CD4-positive, alpha-beta T cell treated with Interleukin-17A for 4 hours (primary cell): ENCODE measurements around the gene OPRM1.

Experiments
- DNase-seq: peaks from one replicate; pipeline ENCODE4 v3.0.0-alpha.2; 2020; ENCODE audit warnings: mixed read lengths

Gene OPRM1

DNA sequence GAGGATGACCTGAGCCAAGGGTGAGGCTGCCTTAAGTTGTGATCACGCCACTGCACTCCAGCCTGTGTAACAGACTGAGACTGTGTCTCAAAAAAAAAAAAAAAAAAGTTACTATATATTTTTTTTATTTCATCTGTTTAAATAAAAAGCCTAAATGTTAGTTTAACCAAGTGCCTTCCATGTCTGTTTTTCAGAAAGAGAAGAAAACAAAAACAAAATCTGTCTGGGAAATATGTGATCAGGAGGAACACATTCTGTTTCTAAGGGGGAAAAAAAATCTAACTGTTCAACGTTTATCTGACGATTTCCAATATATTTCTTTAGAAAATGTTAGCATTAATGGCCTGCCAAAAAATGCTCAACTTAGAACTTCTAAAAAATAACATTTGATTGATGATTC is 170.5 kb downstream of the OPRM1 start:
- DNase-seq: no peak

GRCh38 chr6:154210678-154211077 is 171.6 kb downstream of the OPRM1 start:
- DNase-seq: no peak

GRCh38 chr6:154213782-154214181 is 174.7 kb downstream of the OPRM1 start:
- no peak for DNase-seq

- peak; percentile 44 for DNase-seq
Measured at GRCh38 chr6:154218301-154218700, 179.3 kb downstream of the OPRM1 start.

- DNase-seq: no peak
Measured at GRCh38 chr6:154218787-154219186, 179.7 kb downstream of the OPRM1 start.

GRCh38 chr6:154219250-154219649 is 180.2 kb downstream of the OPRM1 start:
- DNase-seq: no peak

GRCh38 chr6:154222716-154223115 is 183.7 kb downstream of the OPRM1 start:
- no peak for DNase-seq

GRCh38 chr6:154223296-154223695 is 184.3 kb downstream of the OPRM1 start:
- DNase-seq: no peak

GRCh38 chr6:154226461-154226860 is 187.4 kb downstream of the OPRM1 start:
- no peak for DNase-seq

DNA sequence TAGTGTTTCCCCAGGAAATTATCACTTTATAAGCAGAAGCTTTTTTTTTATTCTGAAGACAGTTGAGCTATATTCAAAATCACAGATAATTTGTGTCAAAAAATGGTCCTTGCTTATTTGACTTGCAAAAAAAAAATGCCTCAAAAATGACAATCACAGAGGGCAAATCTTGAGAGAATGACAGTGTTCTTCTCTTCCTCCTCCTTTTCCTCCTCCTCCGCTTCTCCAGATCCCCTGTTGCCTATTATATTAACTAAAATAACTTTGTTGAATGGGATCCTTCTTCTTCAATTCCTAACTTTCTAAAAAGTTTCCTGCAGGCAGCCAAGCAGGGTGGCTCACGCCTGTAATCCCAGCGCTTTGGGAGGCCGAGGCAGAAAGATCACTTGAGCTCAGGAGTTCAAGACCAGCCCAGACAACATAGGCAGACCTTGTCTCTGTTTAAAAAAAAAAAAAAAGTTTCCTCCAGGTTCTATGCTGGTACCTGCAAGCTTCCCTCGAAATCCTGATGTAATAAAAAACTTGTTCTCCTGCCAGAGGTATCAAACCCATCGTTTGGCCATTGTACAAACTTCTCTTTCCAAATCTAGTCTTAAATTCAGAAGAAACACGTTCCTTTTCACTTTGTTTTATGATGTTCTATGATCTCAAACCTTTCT is 189.0 kb downstream of the OPRM1 start:
- no peak for DNase-seq

- DNase-seq: no peak
Measured at GRCh38 chr6:154228521-154228905, 189.5 kb downstream of the OPRM1 start.

DNA sequence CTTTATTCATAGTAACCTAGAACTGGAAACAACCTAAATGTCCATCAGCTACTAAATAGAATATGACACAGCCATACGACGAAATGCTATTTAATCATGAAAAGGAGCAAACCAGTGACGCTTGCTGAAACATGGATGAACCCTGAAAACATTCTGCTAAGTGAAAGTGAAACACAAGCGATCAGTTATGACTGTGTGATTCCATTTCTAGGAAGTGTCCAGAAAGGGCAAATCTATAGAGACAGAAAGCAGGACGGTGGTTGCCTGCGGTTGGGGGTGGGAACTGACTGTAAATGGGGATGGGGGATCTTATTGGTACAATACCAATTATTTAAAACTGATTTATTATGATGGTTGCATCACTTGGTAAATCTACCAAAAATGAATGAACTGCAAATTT is 190.7 kb downstream of the OPRM1 start:
- no peak for DNase-seq

- no peak for DNase-seq
Measured at GRCh38 chr6:154230393-154230792, 191.4 kb downstream of the OPRM1 start.

DNA sequence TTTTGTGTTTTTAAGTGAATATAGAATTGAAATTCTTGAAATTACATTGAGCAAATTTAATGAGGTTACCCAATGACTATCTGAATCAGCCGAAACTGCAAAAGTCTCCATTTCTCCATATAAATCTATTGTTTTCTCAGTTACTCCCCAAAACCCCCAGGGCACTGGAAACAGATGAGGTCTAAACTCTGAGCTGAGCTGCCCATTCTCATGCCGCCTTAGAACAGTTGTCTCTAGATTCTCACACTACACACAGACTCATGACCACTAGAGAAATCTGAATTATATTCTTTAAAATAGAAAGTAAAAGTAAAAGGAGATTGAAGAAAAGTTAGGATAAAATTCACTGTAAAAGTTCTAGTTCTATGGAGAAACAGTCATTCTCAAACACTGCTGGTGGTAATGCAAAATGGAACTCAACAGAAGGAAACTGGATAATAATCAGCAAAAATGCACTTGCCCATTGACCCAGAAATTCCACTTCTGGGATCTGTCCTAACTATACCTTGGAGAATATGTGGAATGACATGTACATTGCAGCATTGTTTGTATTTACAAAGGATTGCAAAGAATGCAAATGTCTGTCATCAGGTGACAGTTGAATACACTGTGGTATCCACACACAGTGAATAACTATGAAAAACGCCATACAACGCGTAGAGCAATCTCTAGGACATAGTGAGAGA is 192.0 kb downstream of the OPRM1 start:
- no peak for DNase-seq

GRCh38 chr6:154232013-154232910 is 193.2 kb downstream of the OPRM1 start:
- peak; percentile 27 for DNase-seq

DNA sequence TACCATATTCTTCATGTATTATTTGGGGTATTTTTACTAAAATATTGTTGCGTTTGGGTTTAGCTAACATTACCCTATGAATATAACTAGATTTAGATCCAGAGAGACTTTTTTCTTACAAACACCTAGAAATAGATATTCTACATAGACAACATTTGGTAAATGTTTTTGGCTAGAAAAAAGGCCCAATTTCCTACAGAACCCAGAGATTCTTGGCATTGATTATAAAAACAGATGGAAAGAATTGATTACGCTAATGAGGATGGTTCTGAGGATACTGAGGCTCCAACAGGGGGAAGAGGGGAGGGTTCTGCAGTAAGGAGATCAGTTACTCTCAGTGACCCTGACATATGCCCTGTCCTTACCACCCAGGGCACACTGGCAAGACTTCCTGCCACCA is 194.3 kb downstream of the OPRM1 start:
- DNase-seq: no peak

DNA sequence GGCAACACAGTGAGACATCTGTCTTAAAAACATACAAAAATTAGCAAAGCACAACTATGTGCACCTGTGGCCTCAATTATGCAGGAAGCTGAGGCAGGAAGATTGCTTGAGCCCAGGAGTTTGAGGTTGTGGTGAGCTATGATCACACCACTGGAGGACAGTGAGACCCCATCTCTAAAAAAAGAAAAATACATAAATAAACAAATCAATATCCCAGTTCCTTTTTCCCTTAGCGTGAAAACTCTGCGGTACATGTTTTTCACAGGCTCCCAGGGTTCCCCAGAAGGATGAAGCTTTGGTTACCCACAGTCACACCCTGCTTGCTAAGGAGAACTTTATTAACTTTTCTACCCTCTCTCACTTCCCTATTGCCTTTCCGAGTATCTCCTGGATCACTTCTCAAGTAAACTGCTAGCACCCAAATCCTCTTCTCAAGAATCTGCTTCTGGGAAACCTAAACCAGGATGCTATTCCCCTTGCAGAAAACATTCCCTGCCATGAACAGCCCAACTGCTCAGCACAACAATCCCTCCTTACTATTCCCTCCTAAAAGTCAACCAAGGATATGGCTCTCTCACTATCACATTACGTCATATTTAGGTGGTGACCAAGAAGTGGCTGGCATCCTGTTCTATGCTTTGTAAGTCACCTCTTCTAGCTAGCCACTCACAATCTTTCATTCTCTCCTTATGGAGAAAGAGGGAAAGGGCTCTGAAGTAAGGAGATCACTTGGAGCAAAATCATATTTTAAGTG is 195.2 kb downstream of the OPRM1 start:
- DNase-seq: no peak

DNA sequence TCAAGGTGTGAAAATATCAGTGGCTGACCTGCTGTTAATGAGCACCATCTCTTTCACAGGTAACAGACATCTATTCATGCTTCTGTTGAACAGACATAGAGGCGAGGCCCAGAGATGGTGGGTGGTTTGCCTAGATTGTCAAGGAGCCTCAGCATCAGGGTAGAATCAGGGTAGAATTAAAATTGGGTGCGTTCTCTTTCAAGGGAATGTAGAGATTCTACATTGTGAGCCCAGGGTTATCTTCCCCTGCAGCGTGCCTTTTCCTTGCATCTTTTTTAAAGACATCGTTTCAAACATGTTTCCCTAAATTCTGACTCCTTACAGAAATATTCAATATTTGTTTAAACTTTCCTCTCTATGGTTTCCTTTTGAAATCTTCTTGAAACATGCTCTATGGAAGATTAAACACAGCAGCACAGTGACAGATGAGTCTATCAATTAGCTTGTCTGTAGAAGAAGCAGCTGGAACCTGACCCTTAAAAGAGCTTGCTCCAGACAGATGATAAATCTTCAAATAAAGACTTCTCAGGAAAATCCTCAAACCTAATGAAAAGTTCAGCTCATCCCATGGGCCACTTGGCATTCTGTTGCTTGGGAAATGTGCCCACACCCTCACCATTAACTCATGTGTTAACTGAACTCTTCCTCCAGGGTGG is 197.7 kb downstream of the OPRM1 start:
- DNase-seq: no peak

DNA sequence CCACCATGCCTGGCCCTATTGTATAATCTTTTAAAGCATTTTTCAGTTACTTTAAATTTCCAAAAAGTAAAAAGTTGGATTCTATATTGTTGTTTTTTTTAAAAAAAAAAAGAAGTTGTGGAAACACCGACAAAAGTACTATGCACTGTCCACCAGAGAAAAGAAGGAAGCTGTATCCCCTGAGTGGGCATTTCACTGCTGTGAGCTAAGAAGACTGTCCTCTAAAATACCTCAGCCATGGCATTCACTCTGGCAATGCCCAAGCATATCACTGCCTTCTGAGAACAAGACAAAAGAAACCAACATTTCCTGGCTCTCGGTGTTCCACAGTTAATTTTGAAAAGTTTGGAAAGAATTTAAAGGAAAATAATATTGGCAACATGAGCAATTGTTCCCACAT is 199.8 kb downstream of the OPRM1 start:
- DNase-seq: no peak

GRCh38 chr6:154239392-154239791 is 200.4 kb downstream of the OPRM1 start:
- DNase-seq: peak; percentile 52

GRCh38 chr6:154241061-154241460 is 202.0 kb downstream of the OPRM1 start:
- peak; percentile 50 for DNase-seq

- no peak for DNase-seq
Measured at GRCh38 chr6:154241581-154241980, 202.5 kb downstream of the OPRM1 start.
